ENCODE data around the gene TUBGCP6.

TUBGCP6 gene

DNA sequence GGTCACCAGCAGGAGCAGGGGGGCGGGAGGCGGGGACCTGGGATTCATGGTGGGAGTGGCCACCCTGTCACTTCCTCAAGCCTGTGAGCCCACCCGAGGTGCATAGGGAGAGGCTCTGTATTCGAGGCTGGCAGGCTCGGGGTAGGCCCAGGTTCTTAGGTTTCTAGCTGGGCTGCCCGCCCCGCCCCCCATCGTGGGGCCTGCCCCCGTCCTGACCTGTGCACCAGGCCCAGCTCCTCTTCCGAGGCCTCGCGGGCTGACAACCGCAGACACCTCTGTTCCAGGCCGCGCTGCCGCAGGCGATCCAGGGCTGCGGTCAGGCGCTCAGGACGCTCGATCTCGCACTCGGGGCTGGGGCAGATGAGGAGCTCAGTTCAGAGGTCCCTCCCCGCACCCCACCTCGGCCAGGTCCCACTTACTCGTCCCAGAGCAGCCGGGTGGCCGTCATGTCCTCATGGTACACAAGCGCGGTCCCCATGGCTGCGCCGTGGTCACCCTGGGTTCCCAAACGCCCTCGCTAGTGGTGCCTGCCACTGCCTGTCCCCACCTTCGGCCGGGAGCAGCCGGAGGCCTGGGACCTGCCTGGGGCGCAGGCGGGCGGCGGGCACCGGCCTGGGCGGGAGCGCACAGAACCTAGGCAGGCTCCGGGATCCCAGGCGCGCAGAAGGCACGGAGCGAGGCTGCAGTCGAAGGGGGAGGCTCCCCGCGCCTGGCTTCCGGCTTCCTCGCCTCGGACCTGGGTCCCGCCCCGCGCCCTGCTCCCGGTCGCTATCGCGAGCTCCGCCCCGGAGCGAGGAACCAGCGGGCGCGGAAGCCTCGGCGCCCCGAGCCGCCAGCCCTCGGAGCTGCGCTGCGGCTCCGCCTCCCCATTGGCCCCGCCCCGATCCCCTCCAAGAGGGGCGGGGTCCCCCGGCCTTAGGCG, 6.0 kb upstream of the TUBGCP6 start, which contains the start of gene HDAC10:
Gene HDAC10 (minus strand): TSS at position 711 of the 922 bp plus-strand sequence. CDS start 233 bp downstream, at position 478.
- peak; percentile 74 to 84 for DNase-seq (ENCODE audit: low read depth in 2 of 2)

DNA sequence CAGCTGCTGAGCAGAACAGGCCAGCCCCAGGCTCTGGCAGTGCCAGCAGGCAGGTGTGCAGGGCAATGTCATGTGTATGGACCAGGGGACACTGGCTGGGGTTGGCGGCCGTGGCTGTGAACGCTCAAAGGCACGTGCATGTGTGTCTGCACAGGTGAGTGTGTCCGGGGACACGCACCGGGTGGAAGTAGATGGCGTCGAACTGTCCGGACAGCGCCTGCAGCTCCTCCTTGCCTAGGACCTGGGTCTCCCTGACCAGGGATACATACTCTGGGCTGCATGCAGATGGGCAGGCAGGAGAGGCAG, 5.4 kb upstream of the TUBGCP6 start:
- no peak for DNase-seq (ENCODE audit: low read depth in 2 of 2)

GRCh38 chr22:50249341-50250248, 4.8 kb upstream of the TUBGCP6 start:
- no peak for DNase-seq (ENCODE audit: low read depth in 2 of 2)

DNA sequence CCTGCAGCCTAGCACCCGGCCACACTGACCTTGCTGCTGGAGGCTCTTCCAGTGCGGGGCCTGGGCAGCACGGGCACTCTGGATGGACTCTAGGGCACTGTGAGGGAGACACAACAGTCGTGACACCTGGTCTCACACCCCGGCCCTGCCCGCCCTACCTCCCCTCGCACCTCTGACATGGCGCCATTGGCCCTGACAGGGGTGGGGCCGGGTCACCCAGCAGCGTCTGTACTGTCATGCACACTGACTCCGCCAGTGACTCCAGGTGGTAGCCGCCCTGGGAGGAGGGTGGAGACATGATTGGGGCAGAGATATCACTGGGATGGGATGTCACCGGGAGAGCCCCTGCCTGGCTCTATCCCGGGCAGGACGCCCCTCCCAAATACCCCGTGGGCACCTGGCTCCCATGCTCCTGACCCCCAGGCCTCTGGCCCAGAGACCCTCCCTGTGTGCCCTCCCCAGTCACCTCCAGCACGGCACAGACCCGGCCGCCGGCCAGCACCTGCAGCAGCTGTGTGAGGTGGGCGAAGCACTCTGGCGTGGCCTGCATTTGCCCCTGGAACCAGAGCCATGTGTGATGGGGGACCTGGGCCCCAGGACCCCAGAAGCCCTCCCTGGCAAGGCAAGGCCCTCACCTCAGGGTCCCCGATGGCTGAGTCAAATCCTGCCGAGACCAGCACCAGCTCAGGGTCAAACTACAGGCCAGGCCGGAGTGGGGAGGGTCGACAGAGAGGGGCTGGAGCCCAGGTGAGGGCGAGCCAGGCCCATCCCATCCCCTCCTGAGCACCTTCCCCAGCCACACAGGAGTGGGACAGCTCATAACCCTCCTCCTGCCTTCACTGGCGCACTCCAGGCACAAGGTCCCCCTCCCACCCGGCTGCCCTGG, 3.6 kb upstream of the TUBGCP6 start:
- DNase-seq (ENCODE audit: low read depth in 2 of 2), result no peak

GRCh38 chr22:50247748-50248147, 2.9 kb upstream of the TUBGCP6 start:
- no peak for DNase-seq (ENCODE audit: low read depth in 2 of 2)

GRCh38 chr22:50246242-50247175, 1.7 kb upstream of the TUBGCP6 start:
- no peak for DNase-seq (ENCODE audit: low read depth in 2 of 2)

- DNase-seq (ENCODE audit: low read depth in 2 of 2), result no peak
Measured at GRCh38 chr22:50245214-50246072, 620 bp upstream of the TUBGCP6 start.

DNA sequence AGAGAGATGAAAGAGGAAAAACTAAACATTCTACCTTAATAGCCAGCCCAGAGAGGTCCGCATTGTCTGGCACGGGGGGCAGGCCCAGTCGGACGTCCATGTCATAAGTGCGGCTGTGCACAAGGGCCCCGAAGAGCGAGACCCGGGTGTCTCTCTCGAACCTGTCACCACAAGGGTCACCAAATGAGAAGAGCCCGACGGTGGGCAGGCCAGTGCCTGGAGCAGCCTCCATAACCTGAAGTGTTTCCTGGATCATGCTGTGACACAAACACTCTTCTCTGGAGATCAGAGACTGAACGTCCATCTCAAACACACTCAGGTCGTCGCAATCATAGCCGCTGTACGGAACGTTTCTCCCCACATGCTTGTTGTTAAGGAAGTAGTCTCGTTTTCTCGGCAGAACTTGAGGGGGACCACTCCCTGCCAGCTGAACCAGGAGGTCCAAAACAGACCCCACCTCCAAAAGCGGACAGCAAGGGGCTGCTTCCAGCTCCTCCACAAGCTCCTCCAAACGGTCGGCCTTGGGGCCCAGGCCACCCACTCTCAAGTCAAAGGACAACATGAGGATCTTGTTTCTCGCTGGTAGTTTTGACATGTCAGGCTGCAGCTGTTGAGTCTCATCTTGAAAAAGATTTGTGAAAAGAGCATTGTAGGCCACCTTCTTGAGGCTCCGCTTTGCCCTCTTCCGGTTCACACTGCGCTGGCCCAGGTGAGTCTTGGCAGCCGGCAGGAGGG, 971 bp downstream of the TUBGCP6 start:
- DNase-seq (ENCODE audit: low read depth in 2 of 2), result no peak

DNA sequence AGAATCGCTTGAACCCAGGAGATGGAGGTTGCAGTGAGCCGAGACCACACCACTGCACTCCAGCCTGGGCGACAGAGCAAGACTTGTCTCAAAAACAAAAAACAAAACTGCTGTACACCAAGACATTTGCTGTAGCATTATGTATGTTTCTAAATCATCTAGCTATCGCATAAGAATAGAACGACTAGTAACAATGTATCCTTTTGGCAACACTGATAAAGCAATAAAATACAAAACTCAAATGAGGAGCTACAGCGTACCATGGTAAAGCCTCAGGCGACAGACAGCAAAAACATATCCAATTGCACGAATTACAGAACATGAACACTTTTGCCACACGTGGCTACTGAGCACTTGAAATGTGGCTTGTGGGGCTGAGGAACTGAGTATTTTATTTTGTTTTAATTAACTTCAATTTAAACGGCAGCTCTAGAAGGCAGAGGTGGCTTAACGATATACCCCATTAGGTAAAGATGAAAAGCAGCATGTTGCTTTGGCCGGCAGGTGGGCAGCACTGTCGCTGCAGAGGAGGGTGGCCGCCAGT, 2.3 kb downstream of the TUBGCP6 start:
- no peak for DNase-seq (ENCODE audit: low read depth in 2 of 2)

- no peak for DNase-seq (ENCODE audit: low read depth in 2 of 2)
Measured at GRCh38 chr22:50238755-50239154, 6.1 kb downstream of the TUBGCP6 start.

DNA sequence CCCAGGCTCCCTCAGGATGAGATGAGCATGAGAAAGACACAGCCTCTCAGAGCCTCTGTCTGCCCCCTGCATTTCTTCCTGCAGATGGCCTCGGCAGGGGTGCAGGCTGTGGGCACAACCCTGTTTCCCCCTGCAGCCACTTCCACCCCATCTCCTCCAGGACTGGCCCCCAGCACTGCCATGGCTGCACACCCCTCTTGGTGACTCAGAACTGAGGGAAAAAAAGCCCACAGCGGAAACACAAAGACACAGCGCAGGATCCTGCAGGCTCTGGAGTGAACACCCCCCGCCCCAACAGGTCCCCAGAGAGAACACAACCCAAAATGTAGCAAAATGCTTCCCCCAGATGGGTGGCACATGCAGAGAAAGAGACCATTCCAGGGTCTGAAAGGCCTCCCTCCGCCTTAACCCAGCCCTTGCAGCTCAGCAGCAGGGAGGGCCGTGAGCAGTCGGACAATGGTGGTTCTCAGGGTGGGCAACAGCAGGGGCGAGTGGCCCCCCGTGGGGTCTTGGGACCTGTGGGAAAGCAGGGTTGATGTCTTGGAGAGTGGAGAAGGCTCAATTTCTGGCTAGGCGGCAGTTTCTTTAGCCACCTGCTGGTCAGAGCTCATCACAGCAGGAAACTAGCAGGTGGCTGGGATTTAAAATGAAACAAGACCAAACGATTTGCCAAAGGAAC, 8.0 kb downstream of the TUBGCP6 start:
- DNase-seq (ENCODE audit: low read depth in 2 of 2), result no peak

GRCh38 chr22:50233223-50233622, 11.6 kb downstream of the TUBGCP6 start:
- no peak for DNase-seq (ENCODE audit: low read depth in 2 of 2)

GRCh38 chr22:50232481-50233151, 12.2 kb downstream of the TUBGCP6 start:
- DNase-seq (ENCODE audit: low read depth in 2 of 2), result no peak

DNA sequence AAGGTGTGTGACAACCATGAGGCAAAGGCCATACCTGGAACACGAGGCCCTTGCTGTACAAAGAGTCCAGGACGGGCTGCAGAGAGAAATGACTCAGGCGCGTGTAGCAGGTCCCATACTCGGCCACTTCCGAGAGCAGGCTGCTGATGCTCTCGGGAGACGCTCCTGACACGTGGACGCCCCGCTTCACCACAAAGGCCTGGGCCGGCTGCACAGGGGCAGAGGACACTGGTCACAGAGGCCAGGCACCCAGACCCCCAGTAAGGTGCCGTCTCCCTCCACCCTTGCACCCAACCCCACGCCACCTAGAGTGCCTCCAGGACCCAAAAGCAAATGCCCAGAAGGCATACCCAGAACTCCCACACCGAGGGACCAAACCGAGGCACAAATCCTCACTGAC, 15.5 kb downstream of the TUBGCP6 start:
- DNase-seq (ENCODE audit: low read depth in 2 of 2), result no peak

GRCh38 chr22:50228366-50228765, 16.5 kb downstream of the TUBGCP6 start:
- no peak for DNase-seq (ENCODE audit: low read depth in 2 of 2)

DNA sequence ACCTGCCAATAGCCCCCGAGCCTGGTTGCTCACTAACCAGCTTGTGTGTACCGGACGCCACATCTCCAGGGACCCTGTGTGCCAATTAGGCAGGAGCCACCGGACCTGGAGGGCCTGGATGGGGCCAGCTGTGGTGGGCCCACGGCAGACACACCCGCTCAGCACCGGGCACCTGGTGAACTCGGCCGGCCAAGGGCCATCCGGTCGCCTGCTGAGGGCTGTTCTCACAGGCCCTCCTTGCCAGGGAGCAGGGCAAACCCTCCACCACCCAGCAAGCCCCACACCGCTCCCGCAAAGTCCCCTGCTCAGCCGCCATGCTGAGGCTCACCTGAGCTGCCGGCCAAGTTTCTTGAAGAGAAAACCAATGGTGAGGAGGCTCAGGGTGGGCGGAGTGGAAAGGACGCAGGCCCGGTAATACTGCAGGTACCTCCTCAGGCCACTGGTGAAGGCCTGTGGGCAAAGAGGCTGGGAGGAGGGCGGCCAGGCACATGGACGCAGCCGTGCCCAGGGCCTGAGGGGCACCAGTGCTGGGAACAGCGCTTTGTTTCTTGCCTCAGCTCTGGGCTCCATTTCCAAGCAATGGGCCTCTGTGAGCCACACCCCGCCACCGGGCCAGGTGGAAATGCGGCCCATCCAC, 17.1 kb downstream of the TUBGCP6 start:
- no peak for DNase-seq (ENCODE audit: low read depth in 2 of 2)

DNA sequence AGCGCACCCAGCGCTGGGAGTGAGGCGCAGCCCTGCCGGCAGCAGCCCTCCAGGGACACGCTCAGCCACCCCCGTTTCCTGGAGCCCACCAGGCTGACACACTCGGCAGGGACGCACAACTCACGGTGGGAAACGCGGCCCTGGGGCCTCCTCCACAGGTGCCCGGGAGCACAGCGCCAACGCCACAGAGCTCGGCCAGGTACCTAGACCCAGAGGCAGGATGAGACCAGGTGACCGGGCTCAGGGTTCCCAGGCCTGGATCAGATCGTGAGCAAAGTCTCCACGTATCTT, 18.0 kb downstream of the TUBGCP6 start:
- DNase-seq (ENCODE audit: low read depth in 2 of 2), result no peak

Measured in stimulated activated CD4-positive, alpha-beta T cell treated with anti-CD3 and anti-CD28 coated beads, Interleukin-15, amount 100 ng/mL, for 48 hours (primary cell).